GM19099 (cell line): Measurements from ENCODE around the gene DAAM1.
A peak's percentile ranks its signal among the peaks of the same experiment; 100 is the strongest.

Experiments used
- POLR2A ChIP-seq: IDR thresholded peaks from 3 replicates; pipeline ENCODE4 v1.6.1; 2011; ENCODE audit warnings: low read depth; ENCODE audit not compliant: insufficient read length; ENCODE audit errors: extremely low read depth

Gene DAAM1

GRCh38 chr14:59181791-59182190 is 6.7 kb upstream of the DAAM1 start:
- no peak for TF ChIP-seq POLR2A

GRCh38 chr14:59182641-59183040 is 5.8 kb upstream of the DAAM1 start:
- TF ChIP-seq POLR2A, result no peak

- no peak for TF ChIP-seq POLR2A
Measured at GRCh38 chr14:59183150-59183549, 5.3 kb upstream of the DAAM1 start.

GRCh38 chr14:59184396-59184795 is 4.1 kb upstream of the DAAM1 start:
- no peak for TF ChIP-seq POLR2A

- no peak for TF ChIP-seq POLR2A
Measured at GRCh38 chr14:59185676-59186075, 2.8 kb upstream of the DAAM1 start.

GRCh38 chr14:59186306-59186705 is 2.2 kb upstream of the DAAM1 start:
- TF ChIP-seq POLR2A, result no peak

- TF ChIP-seq POLR2A, result no peak
Measured at GRCh38 chr14:59187118-59187517, 1.3 kb upstream of the DAAM1 start.

GRCh38 chr14:59187802-59188460 is 536 bp upstream of the DAAM1 start:
- no peak for TF ChIP-seq POLR2A

- TF ChIP-seq POLR2A, result peak; percentile 13
Measured at GRCh38 chr14:59189091-59189785, 771 bp downstream of the DAAM1 start.

GRCh38 chr14:59189786-59190368 is 1.4 kb downstream of the DAAM1 start:
- TF ChIP-seq POLR2A, result peak; percentile 17

GRCh38 chr14:59190372-59190771 is 1.9 kb downstream of the DAAM1 start:
- no peak for TF ChIP-seq POLR2A

GRCh38 chr14:59195912-59196311 is 7.4 kb downstream of the DAAM1 start:
- no peak for TF ChIP-seq POLR2A

- TF ChIP-seq POLR2A, result no peak
Measured at GRCh38 chr14:59197695-59198262, 9.3 kb downstream of the DAAM1 start.

GRCh38 chr14:59199205-59199604 is 10.7 kb downstream of the DAAM1 start:
- TF ChIP-seq POLR2A, result no peak

- no peak for TF ChIP-seq POLR2A
Measured at GRCh38 chr14:59199614-59200013, 11.1 kb downstream of the DAAM1 start.

GRCh38 chr14:59200195-59200594 is 11.7 kb downstream of the DAAM1 start:
- no peak for TF ChIP-seq POLR2A
